ENCODE results near the gene SCO1.

DNA sequence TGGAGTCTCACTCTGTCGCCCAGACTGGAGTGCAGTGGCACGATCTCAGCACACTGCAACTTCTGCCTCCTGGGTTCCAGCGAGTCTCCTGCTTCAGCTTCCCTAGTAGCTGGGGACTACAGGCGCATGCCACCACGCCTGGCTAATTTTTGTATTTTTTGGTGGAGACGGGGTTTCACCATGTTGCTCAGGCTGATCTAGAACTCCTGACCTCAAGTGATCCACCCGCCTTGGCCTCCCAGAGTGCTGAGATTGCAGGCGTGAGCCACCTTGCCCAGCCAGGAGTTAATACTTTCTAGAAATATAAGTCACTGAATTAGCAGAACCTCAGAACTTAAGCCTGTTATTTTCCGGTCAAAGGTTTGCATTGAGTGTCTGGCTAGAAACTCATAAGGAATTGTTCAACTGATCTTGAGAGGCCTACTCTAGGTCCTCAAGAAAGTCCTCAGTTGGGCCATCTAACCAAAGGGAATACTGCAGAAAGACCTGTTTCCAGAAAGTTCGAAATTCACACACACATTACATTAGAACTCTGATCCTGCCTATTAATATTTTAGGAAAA lies 31.1 kb upstream of the SCO1 start:
- TF ChIP-seq POLR2A (IDR thresholded peaks at IDR 0.05; ENCODE audit: low read length), result no peak
- TF ChIP-seq GATA1 (IDR thresholded peaks at IDR 0.05; ENCODE audit: low read depth, low read length), result no peak
